ENCODE results near the gene TERT.

DNA sequence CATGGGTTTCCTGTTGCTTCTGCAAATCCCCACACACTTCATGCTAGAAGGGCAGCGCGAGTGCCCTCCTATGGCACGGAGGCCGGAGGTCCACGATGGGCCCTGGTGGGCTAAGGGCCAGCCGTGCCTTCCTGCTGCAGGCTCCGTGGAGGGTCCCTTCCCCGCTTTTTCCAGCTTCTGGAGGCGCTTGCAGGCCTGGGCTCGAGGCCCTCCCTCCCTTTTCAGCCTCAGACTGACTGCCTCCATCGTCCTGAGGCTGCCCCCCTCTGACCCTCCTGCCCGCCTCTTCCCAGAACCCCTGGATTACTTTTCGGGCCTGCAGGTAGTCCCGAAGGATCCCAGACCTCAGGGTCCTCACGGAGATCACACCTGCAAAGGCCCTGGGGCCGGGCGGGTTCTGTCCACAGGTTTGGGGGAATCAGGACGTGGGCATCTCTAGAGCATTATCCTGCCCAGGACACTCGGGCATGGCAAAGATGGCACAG is 3.2 kb upstream of the TERT start:
- no peak for TF ChIP-seq CTCF (IDR thresholded peaks at IDR 0.05)
- no peak for TF ChIP-seq EZH2phosphoT487 (IDR thresholded peaks at IDR 0.05)
